Suprapubic skin (tissue), 4 donors: Measurements from ENCODE around the gene ICA1.

ENCODE experiments used
- CTCF ChIP-seq, 2 donors: fragments of 200-600 bp in 1 of 2; fragments of 450-650 bp in 1 of 2; sonication (generic) in 1 of 2; IDR thresholded peaks; one replicate each; pipeline ENCODE4 v1.5.1; 2016 to 2019; ENCODE audit warnings: antibody characterized with exemption in 2 of 2, mild to moderate bottlenecking in 1 of 2, moderate library complexity in 1 of 2
- EP300 ChIP-seq: sonication (generic); formaldehyde crosslinking; IDR thresholded peaks from one replicate; pipeline ENCODE4 v1.6.1; 2017; ENCODE audit warnings: antibody characterized with exemption
- POLR2A ChIP-seq, 2 donors: fragments of 450-650 bp; IDR thresholded peaks; one replicate each; pipeline ENCODE4 v1.6.1; 2017; ENCODE audit warnings: antibody characterized with exemption in 2 of 2, mild to moderate bottlenecking in 2 of 2, moderate library complexity in 2 of 2
- POLR2AphosphoS5 ChIP-seq, 3 donors: sonication (generic); formaldehyde crosslinking; IDR thresholded peaks; one replicate each; pipeline ENCODE4 v1.6.1; 2017; ENCODE audit warnings: antibody characterized with exemption in 3 of 3

- TF ChIP-seq CTCF (IDR thresholded peaks at IDR 0.05): no peak
- TF ChIP-seq POLR2AphosphoS5 (IDR thresholded peaks at IDR 0.05): no peak
- TF ChIP-seq POLR2A (IDR thresholded peaks at IDR 0.05): no peak
- TF ChIP-seq EP300: no peak
Measured at GRCh38 chr7:8221567-8221966, 40.4 kb downstream of the ICA1 start.
